Keratinocyte (primary cell): ENCODE results near the gene IL17RD. TPM values are rescaled to one million over a fixed set of nuclear protein-coding genes. Genes with fewer than 3 reads are reported as not detected.

Experiments used
- DNase-seq: peaks from one replicate; pipeline ENCODE4 v3.0.0-alpha.2; 2011; ENCODE audit warnings: low read depth, missing footprints, low spot score
- FAIRE-seq: peaks from 2 replicates; lab custom pipeline; 2011; peaks lifted over from hg19 to GRCh38; lab: Jason Lieb, UNC
- H2AFZ ChIP-seq: 2 replicates; pipeline ENCODE4 v1.6.0; 2012; ENCODE audit warnings: low read length, control low read depth, inconsistent platforms; ENCODE audit not compliant: control insufficient read depth
- H3K27ac ChIP-seq: 2 replicates; pipeline ENCODE4 v1.5.1; 2011; ENCODE audit warnings: low read length; ENCODE audit not compliant: control insufficient read depth, insufficient read depth
- H3K27me3 ChIP-seq: 3 replicates; pipeline ENCODE4 v1.6.0; 2011; ENCODE audit warnings: low read length; ENCODE audit not compliant: control insufficient read depth, insufficient read depth; ENCODE audit errors: extremely low read depth
- H3K36me3 ChIP-seq, 2 experiments: 2 replicates in 1 of 2; 3 replicates in 1 of 2; pipeline ENCODE4 v1.5.1; 2011; ENCODE audit warnings: low read length in 2 of 2, mild to moderate bottlenecking in 1 of 2; ENCODE audit not compliant: control insufficient read depth in 2 of 2, insufficient read depth in 2 of 2; ENCODE audit errors: extremely low read depth in 1 of 2
- H3K4me1 ChIP-seq: 3 replicates; pipeline ENCODE4 v1.5.1; 2011; ENCODE audit warnings: low read length; ENCODE audit not compliant: control insufficient read depth, insufficient read depth; ENCODE audit errors: extremely low read depth
- H3K4me2 ChIP-seq: 3 replicates; pipeline ENCODE4 v1.6.0; 2011; ENCODE audit warnings: low read depth, low read length; ENCODE audit not compliant: control insufficient read depth, insufficient read depth; ENCODE audit errors: extremely low read depth
- H3K4me3 ChIP-seq, 3 experiments: fragments of 200-600 bp in 1 of 3; sonication (generic) in 1 of 3; 2 replicates in 2 of 3; 3 replicates in 1 of 3; pipeline ENCODE4 v1.5.1; 2011 to 2016; ENCODE audit warnings: low read length in 3 of 3, mild to moderate bottlenecking in 3 of 3, control low read depth in 2 of 3, inconsistent platforms in 1 of 3, low read depth in 1 of 3, mixed read lengths in 1 of 3, mixed run types in 1 of 3, moderate library complexity in 1 of 3; ENCODE audit not compliant: control insufficient read depth in 2 of 3, insufficient read depth in 2 of 3; ENCODE audit errors: extremely low read depth in 1 of 3
- H3K79me2 ChIP-seq: 2 replicates; pipeline ENCODE4 v1.6.0; 2012; ENCODE audit warnings: low read length; ENCODE audit not compliant: control insufficient read depth, insufficient read depth
- H3K9ac ChIP-seq: 3 replicates; pipeline ENCODE4 v1.6.0; 2011; ENCODE audit warnings: low read length; ENCODE audit not compliant: control insufficient read depth, insufficient read depth; ENCODE audit errors: extremely low read depth
- H3K9me1 ChIP-seq: 3 replicates; pipeline ENCODE4 v1.6.0; 2011; ENCODE audit warnings: low read length; ENCODE audit not compliant: control insufficient read depth, insufficient read depth; ENCODE audit errors: extremely low read depth
- H3K9me3 ChIP-seq: 2 replicates; pipeline ENCODE4 v1.5.1; 2012; ENCODE audit warnings: low read depth, low read length; ENCODE audit not compliant: control insufficient read depth
- H4K20me1 ChIP-seq: 3 replicates; pipeline ENCODE4 v1.6.0; 2011; ENCODE audit warnings: low read length; ENCODE audit not compliant: control insufficient read depth, insufficient read depth; ENCODE audit errors: extremely low read depth
- CTCF ChIP-seq, 3 experiments: IDR thresholded peaks in 1 of 3; conservative IDR thresholded peaks in 1 of 3; optimal IDR thresholded peaks in 1 of 3; 2 replicates in 2 of 3; 3 replicates in 1 of 3; pipeline versions ENCODE3 to v1.5.1; 2011; ENCODE audit warnings: low read length in 3 of 3, mild to moderate bottlenecking in 3 of 3, moderate library complexity in 2 of 3, control low read depth in 1 of 3, inconsistent platforms in 1 of 3; ENCODE audit not compliant: insufficient read depth in 2 of 3; ENCODE audit errors: extremely low read depth in 1 of 3
- EZH2 ChIP-seq: IDR thresholded peaks from one replicate; pipeline ENCODE4 v1.6.1; 2012; ENCODE audit warnings: inconsistent platforms, mild to moderate bottlenecking, low read length, moderate library complexity
- dilution Hi-C: fragments of 300-500 bp; cut with MboI; formaldehyde crosslinking; loops from one replicate; pipeline ENCODE4 v1.7.0; 2020; ENCODE audit warnings: low sequenced_read_pairs; ENCODE audit not compliant: extremely low pct_ligation_motif_present
- polyA plus RNA-seq, 5 experiments: library from polyadenylated mRNA; depleted of rRNA in 3 of 5; stranded (reverse) in 3 of 5; stranded (forward) in 1 of 5; unstranded in 1 of 5; fragments of >200 nt; gene quantifications; 1 replicate in 1 of 5; 2 replicates in 3 of 5; 3 replicates in 1 of 5; pipeline versions ENCODE4 v1.2.1 to v1.2.3, GENCODE V29; 2011 to 2012; ENCODE audit warnings: missing spikeins in 2 of 5, low read depth in 1 of 5, low replicate concordance in 1 of 5

IL17RD gene
- polyA plus RNA-seq, 1 donor (not counting 4 experiments of a cell fraction or from before 2014, with no cell fraction given) = 1.4 TPM

GRCh38 chr3:57093489-57093888, 71.7 kb downstream of the IL17RD start:
- dilution Hi-C loops = loop anchor here (25.0 kb wide), 1 partner anchor 106 kb away; no protein-coding TSS in a partner anchor
- H3K36me3 ChIP-seq = no peaks in the 10 kb centered on the region

GRCh38 chr3:57091521-57092273, 73.5 kb downstream of the IL17RD start:
- Histone ChIP-seq H3K36me3 (no peaks in the 10 kb centered on the region), H4K20me1 (no peaks in the 10 kb centered on the region), H3K27ac (no peak overlapping the region), H3K9me3 (no peaks in the 10 kb centered on the region), H3K4me1 (no peaks in the 10 kb centered on the region), H3K4me3 (no peak overlapping the region), H3K79me2 (no peaks in the 10 kb centered on the region), H3K4me2 (no peak overlapping the region), H2AFZ (no peak overlapping the region), H3K9me1 (no peaks in the 10 kb centered on the region), H3K9ac (no peak overlapping the region), H3K27me3 (no peaks in the 10 kb centered on the region)
- DNase-seq = no peak
- dilution Hi-C loops = loop anchor here (25.0 kb wide), 1 partner anchor 104 kb away; no protein-coding TSS in a partner anchor
- no peak for TF ChIP-seq CTCF (optimal IDR thresholded peaks at IDR 0.05 in 1 of 3, IDR thresholded peaks at IDR 0.05 in 1 of 3, conservative IDR thresholded peaks at IDR 0.05 in 1 of 3; ENCODE audit: extremely low read depth in 1 of 3, insufficient read depth in 2 of 3, low read length in 3 of 3)
- no peak for FAIRE-seq

More at GRCh38 chr3:57093489-57093888, 71.7 kb downstream of the IL17RD start:
- no peak overlapping the region for H3K4me2 ChIP-seq
- no peaks in the 10 kb centered on the region for H3K9me3 ChIP-seq
- DNase-seq (no peak), FAIRE-seq (no peak)
- TF ChIP-seq CTCF (optimal IDR thresholded peaks at IDR 0.05 in 1 of 3, IDR thresholded peaks at IDR 0.05 in 1 of 3, conservative IDR thresholded peaks at IDR 0.05 in 1 of 3; ENCODE audit: extremely low read depth in 1 of 3, insufficient read depth in 2 of 3, low read length in 3 of 3) (peak in 1 of 3 experiments; percentile 14), EZH2 (no peak)
- H3K9me1 ChIP-seq = no peaks in the 10 kb centered on the region
- H3K27ac ChIP-seq = no peak overlapping the region
- H3K27me3 ChIP-seq = no peaks in the 10 kb centered on the region
- H2AFZ ChIP-seq = no peak overlapping the region
- no peaks in the 10 kb centered on the region for H3K79me2 ChIP-seq
- no peak overlapping the region for H3K4me3 ChIP-seq
- H4K20me1 ChIP-seq = no peaks in the 10 kb centered on the region
- H3K9ac ChIP-seq = no peak overlapping the region
- peaks cover 1% of the 10 kb centered on the region for H3K4me1 ChIP-seq
